ENCODE results near the gene MISP.

DNA sequence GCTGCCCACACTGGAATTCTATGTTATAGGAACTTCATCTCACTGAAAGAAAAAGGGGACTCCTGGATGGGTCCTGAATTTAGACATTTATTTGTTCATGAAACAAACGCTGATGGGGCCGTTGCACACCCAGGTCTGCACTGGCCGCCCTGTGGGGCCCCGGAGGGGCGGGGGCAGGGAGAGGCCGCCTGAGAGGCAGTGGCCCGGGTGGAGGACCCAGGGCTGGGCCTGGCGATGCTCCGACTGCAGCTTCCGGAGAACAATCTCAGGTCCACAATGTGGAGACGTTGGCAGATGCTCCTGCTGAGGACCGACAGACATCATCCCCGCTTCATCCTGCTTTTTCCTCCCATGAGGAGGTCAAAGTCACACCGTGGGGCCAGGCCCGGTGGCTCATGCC is 30.0 kb downstream of the MISP start:
- TF ChIP-seq POLR2AphosphoS5 (IDR thresholded peaks at IDR 0.05) (no peak), POLR2A (IDR thresholded peaks at IDR 0.05) (no peak)
- TF ChIP-seq, protein P1, sequence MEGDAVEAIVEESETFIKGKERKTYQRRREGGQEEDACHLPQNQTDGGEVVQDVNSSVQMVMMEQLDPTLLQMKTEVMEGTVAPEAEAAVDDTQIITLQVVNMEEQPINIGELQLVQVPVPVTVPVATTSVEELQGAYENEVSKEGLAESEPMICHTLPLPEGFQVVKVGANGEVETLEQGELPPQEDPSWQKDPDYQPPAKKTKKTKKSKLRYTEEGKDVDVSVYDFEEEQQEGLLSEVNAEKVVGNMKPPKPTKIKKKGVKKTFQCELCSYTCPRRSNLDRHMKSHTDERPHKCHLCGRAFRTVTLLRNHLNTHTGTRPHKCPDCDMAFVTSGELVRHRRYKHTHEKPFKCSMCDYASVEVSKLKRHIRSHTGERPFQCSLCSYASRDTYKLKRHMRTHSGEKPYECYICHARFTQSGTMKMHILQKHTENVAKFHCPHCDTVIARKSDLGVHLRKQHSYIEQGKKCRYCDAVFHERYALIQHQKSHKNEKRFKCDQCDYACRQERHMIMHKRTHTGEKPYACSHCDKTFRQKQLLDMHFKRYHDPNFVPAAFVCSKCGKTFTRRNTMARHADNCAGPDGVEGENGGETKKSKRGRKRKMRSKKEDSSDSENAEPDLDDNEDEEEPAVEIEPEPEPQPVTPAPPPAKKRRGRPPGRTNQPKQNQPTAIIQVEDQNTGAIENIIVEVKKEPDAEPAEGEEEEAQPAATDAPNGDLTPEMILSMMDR (IDR thresholded peaks at IDR 0.05): no peak

Measured in breast epithelium (tissue), 3 donors.